Right ventricle myocardium superior (tissue), 1 donor: ENCODE results near the gene GABRG3. TPM values are rescaled to one million over a fixed set of nuclear protein-coding genes. Genes with fewer than 3 reads are reported as not detected.
"Not testable (repeated sequence)": the region's sequence is repeated elsewhere in the genome, so short reads cannot be mapped to it uniquely, and the experiment has no call there.

Source experiments
- ATAC-seq: fragments of 200-7000 bp; cut with Tn5 transposase; one replicate; pipeline ENCODE4 v1.9.1; 2020; ENCODE audit warnings: mild to moderate bottlenecking; ENCODE audit not compliant: poor library complexity
- DNase-seq: peaks from one replicate; pipeline ENCODE4 v3.0.0-alpha.2; 2020
- intact Hi-C: fragments of 100-400 bp; cut with DNase I; formaldehyde crosslinking; loops from one replicate; pipeline ENCODE4 v1.11.2; 2022
- total RNA-seq: library from RNA; stranded (reverse); fragmentation: NEBNext Ultra II Directional; extraction: Animal tissue kit (Norgen Biotek cat#: 25700); gene quantifications from one replicate; pipeline ENCODE4 v1.2.1, GENCODE V29; 2021
- donor health status: DM: no; HTN: yes; CAD: no; lungs with severe emphysema.

Gene GABRG3
- total RNA-seq, 1 donor from 2014 or later = not detected

DNA sequence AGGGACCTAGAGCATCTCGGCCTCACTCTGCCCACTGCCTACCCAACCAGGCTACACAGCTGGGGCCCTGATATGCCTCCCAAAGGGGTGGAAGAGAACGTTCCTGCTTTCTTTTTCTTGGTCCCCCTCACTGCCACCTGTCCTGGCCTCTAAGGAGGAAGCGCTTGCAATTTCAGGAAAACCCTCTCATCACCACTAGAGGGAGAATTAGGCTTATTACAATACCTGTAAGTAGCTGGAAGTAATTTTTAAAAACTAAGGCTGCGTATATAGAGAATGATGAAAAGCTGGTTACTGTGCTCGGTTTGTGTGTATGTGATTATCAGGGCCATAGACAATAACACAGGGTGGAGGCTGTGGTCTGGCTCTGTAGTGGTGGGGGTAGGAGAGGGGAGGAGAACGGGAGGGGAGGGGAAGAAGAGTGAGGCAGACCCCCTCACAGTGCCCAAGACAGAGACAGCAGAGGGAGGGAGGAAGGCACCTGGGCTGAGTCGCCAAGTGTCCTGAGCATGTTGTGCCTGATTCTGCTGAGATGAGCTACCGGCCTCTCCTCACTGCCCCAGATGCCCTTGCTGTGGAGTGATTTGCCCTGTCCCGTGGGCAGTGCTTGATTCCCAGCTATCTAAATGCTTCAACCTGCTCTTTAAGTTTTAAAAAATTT, 3.3 kb downstream of the GABRG3 start:
- DNase-seq (no peak), ATAC-seq (no peak)
- intact Hi-C loops = no loop called here

DNA sequence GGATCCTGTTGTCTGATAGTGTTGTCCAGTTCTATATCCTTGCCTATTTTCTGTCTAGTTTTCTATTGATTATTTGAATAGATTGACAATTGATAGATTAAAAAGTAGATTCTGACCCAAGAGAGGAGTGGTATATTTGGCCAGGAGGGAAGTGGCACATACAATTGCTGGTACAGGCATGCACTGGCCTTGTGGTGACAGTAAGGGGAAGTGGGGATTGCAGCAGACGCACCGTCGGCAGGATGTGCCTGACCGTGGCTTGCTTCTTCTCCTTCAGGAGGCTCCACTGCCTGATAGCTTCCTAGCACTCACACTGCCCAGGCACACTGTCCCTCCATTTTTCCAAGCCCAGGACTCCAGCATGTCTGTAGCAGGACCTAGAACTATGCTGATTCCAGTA, 10.5 kb downstream of the GABRG3 start:
- intact Hi-C loops = no loop called here
- DNase-seq (no peak), ATAC-seq (no peak)

DNA sequence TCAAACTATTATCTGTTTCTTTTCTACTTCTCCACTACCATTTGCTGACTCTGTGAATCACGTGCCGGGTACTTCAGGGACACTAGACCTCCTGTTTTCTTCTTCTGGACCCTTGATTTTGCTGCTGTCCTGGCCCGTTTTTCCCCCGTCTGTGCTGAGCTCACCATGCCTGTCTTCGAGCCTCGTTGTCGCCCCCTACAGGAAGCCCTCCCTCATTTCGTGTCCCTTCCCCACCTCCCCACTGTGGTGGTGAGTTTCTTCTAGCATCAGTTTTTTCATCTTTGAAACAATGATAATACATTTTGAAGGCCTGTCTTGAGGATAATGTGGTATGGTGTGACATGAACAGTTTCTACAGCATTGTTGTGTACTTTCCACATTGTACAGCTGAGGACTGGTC, 12.8 kb downstream of the GABRG3 start:
- ATAC-seq = no peak
- DNase-seq = no peak
- intact Hi-C loops = no loop called here

DNA sequence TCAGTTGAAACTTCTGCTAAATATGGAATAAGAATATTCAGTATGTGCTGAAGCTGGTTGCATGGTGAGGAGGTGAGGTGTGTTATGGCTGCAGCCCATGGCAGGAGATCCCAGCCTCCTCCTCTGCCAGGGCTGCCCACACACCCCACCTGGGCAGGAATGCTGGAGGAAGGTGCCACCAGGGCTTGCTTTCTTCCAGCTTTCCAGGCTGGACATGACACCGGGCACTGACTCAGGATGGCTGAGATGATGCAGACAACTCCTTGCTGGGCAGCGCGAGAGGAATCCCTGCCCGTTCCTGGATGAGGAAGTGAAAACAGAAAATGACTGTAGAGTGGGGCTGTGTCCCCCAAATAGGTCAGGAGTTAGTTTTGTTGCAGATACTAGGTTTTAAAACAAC, 14.1 kb downstream of the GABRG3 start:
- ATAC-seq (no peak), DNase-seq (no peak)
- intact Hi-C loops = no loop called here

DNA sequence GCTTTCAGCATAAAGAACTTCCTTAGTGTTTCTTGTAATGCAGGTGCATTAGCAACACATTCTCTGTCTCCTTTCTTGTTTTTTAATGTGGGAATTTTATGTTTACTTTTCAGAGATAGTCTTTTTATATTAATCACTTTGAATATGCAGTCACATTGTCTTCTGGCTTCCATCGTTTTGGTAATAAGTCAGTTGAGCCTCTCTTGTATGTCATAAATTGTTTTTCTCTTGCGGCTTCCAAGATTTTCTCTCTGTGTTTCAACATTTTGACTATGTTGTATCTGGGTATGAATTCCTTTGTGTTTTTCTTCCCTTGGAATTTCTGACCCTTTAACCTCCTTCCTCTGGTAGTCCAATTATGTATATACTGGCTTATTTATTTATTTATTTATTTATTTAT, 25.3 kb downstream of the GABRG3 start:
- ATAC-seq = no peak
- intact Hi-C loops = no loop called here
- no peak for DNase-seq

DNA sequence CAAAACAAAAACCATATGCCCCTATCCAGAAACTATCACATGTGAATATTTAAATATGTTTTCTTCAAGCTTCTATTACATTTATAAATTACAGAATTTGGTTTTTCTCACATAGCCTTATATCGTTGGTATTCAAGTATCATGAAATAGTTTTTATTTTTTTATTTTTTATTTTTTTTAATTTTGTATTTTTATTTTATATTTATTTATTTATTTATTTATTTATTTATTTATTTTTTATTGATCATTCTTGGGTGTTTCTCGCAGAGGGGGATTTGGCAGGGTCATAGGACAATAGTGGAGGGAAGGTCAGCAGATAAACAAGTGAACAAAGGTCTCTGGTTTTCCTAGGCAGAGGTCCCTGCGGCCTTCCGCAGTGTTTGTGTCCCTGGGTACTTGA, 32.0 kb downstream of the GABRG3 start:
- intact Hi-C loops = not testable (repeated sequence)

DNA sequence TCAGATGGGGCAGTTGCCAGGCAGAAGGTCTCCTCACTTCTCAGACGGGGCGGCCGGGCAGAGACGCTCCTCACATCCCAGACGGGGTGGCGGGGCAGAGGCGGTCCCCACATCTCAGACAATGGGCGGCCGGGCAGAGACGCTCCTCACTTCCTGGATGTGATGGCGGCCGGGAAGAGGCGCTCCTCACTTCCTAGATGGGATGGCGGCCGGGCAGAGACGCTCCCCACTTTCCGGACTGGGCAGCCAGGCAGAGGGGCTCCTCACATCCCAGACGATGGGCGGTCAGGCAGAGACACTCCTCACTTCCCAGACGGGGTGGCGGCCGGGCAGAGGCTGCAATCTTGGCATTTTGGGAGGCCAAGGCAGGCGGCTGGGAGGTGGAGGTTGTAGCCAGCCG, 33.2 kb downstream of the GABRG3 start:
- ATAC-seq, DNase-seq, intact Hi-C loops: not testable (repeated sequence)

More for the DNA sequence above, 32.0 kb downstream of the GABRG3 start:
- DNase-seq, ATAC-seq: not testable (repeated sequence)

DNA sequence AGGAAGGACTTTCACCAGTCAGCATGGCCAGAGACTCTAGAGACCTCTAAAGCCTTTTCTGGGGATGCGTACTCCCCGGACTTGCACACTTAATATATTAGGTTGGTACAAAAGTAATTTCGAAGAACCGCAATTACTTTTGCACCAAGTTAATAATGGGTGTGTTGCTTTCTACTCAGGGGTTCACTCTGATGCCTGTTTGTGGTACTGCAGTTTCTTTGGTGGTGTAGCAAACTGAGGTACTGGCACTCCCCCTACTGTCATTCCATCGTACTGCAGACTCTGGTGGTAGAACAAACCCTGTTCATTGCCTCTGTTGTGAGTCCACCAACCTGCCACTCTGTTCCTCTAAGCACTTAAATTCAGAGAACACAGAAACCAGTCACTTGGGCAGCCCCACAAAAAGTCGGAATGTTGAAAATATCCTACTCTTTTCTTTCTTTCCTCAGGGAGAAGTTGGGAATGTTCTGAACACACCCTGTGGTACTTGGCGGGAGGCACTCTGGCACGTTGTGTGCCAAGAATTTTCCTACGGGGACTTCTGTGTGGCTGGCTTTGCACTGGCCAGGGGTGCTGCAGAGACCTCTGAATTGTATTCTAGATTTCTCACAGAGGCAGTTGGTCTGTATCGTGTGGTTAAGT, 46.3 kb downstream of the GABRG3 start:
- intact Hi-C loops = no loop called here
- ATAC-seq (no peak), DNase-seq (no peak)

DNA sequence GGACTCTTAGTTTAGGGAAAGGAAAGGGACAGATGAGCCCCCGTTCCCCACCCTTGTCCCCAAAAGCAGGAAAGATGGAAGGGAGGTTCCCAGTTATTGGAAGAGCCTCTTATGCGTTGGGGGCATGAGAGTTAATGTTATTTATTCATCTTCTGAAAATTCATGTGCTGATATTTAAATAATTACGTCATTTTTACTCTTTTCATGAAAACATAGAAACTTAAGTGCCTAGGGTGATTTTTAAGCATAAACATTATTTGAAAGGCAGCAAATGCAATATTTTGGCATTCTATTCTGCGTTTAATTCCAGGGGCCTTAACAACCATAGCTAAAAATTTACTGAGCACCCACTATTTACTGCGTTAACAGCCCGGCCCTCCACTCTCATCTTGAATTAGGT, 48.7 kb downstream of the GABRG3 start:
- ATAC-seq (no peak), DNase-seq (no peak)
- intact Hi-C loops = no loop called here

DNA sequence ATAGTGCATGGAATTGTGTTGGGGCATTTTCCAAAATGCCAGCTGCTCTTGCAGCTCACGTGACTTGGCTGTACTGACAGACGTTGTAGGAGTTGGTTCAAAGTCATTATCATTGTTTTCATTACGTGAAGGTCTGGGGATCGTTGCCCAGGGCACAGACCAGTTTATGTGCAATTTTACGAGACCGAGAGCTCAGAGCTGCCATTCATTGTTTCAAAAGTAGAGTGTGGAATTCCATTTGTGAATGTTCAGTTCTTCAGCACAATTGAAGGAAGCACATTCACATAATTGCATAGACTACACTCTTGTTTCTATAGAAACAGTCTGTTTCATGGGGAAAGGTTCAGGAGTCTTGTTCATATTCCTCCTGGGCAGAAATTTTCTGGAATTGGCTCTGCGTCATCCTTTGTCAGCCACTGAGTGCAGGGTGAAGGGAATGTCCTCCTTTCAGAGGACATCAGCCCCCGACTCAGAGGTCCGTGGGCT, 54.5 kb downstream of the GABRG3 start:
- no peak for DNase-seq
- no peak for ATAC-seq
- intact Hi-C loops = no loop called here

DNA sequence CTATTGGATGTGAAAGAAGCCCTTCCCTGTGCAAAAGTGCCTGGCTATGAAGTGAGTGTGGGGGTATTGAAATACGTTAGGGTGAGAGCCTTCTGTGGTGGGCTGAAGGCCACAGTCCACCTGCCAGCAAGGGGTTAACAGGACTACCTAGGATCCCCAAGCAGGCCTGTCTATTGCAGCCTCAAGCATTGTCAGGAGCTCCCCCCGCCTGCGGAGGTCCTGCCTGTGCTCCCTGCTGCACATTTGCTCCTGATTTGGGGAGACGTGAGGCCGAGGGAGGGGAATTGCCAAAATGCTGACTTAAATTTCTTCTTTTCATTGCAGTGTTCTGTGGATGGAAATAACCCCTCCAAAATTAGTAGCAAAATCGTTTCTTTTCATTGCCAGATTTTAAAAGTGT, 56.2 kb downstream of the GABRG3 start:
- intact Hi-C loops = no loop called here
- DNase-seq (no peak), ATAC-seq (no peak)

DNA sequence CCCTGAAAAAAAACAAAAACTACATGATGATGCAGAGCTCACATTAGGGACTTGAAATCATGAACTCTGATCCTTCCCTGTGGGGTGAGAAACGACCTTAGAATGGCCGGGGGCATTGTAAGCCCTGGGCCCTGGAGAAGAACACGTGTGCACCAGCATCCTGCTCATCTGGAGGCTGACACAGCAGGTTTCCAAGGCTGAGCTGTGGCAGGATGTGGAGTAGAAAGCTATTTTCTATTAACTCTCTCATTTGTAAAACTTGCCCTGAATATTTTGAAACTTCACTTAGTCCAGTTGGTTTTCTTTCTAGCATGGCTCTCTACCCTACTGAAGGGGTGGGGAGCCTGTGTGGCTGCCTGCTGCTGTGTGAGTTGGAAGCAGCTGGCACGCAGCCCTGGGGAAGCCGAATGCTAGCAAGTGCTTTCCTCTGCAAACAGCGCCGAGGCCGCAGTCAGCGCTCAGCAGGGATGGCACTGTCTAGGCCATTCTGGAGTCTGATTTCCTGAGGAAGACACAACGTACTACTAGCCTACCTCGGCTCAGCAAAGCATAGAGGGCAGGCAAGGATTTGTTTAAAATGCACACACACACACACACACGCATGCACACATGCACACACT, 58.0 kb downstream of the GABRG3 start:
- intact Hi-C loops = no loop called here
- ATAC-seq (no peak), DNase-seq (no peak)

DNA sequence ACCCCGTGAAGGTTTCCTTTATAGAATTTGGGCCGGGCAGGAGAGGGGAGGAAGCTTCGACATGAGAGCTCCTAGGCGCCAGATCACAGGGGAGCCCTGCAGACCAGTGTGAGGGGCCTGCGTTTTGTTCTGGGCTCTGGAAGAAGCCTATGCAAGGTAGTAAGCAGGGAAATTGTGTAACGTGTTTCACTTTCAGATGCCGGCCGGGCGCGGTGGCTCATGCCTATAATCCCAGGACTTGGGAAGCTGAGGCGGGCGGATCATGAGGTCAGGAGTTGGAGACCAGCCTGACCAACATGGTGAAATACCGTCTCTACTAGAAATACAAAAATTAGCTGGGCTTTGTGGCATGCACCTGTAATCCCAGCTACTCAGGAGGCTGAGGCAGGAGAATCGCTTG, 65.2 kb downstream of the GABRG3 start:
- intact Hi-C loops = no loop called here
- DNase-seq (no peak), ATAC-seq (no peak)

DNA sequence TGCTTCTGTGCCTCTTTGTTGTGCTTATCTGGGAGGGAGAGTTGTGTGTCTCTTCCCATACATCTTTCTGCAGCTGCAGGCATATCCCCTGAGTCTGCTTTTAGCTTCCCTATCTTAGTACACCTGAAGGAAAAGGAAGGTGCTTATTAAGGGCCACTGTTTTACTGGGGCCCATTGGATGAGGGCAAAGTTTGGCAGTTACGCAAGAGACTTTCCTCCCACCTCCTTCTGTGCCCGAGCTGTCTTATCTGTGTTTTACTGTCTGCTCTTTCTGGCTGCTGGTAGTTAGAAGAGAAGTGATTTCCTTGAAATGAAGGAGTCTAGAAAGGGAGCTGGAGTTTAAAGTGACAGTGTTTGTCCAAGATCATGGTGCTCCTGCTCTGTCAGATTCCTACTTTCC, 66.5 kb downstream of the GABRG3 start:
- DNase-seq = no peak
- intact Hi-C loops = no loop called here

DNA sequence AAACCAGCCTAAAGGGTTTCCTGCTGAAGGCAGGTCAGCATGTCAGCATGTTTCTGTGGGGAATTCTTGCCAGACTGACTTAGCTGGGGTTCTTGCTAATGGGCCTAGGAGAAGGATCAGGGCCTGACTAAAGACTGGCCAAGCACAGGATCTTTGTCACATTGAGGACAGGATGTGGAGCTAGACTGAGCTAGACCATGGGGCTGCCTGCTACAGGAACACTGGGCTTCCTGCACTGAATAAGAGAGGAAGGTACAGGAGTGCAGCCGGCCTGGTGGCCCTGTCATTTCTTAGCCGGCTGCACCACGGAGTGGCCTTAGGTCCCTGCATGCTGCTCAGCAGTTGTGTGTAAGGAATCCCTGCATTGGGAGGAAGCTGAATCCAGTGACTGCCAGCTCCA, 68.2 kb downstream of the GABRG3 start:
- intact Hi-C loops = no loop called here
- no peak for DNase-seq
- ATAC-seq = no peak

More for the DNA sequence above, 66.5 kb downstream of the GABRG3 start:
- no peak for ATAC-seq

DNA sequence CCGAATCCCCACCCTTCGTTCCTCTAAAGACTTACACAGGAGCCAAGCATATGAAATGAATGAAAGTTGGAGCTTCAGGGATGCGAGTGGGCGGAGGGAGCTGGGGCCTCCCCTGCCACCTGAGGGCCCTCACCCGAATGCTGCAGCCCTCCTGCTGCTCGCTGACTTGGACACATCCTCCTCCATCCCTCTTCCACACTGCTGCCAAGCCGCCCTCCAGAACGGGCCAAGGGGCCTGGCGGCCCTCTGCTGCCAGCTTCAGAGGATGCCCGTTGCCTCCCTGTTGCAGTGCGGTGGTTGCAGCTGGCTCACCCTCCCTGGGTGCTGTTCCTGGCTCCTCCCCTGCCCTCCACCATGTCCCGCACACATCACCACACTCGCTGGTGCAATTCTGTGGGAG, 71.2 kb downstream of the GABRG3 start:
- intact Hi-C loops = no loop called here
- ATAC-seq (no peak), DNase-seq (no peak)

DNA sequence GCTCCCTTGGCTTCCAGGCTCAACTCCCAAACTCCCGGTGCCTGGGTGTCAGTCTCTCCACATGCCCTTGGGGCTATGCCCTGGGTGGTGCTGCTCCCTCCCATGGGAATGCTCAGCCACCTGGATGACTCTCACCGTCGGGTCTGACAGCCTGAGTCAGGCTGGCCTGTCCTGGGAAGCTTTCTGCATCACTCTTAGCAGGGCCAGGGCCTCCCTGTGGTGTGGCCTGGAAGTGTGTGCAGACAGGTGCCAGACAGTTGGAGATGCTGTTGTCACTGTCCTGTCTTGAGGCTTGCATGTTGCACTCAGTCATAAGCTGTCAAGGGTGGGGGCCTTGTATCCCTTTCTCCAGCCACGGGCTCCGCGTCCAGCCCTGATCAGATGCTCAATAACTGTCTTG, 71.7 kb downstream of the GABRG3 start:
- DNase-seq = no peak
- no peak for ATAC-seq
- intact Hi-C loops = no loop called here

DNA sequence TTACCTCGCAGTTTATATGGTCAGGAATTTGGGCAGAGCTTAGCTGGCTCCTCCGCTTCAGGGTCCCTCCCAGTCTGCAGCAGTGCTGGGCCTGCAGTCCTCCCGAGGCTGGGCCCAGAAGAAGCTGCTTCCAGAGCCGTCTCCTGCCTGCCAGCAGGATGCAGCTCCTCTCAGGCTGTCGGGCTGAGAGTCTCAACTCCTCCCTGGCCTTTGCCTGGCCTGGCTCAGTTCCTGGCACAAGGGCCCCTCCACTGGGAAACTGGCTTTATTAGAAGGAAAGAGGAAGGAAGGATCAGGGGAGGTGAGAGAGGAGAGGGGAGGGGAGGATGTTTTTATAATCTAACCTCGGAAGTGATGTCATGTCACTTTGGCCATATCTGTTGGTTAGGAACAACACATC, 72.8 kb downstream of the GABRG3 start:
- no peak for ATAC-seq
- intact Hi-C loops = no loop called here
- no peak for DNase-seq

DNA sequence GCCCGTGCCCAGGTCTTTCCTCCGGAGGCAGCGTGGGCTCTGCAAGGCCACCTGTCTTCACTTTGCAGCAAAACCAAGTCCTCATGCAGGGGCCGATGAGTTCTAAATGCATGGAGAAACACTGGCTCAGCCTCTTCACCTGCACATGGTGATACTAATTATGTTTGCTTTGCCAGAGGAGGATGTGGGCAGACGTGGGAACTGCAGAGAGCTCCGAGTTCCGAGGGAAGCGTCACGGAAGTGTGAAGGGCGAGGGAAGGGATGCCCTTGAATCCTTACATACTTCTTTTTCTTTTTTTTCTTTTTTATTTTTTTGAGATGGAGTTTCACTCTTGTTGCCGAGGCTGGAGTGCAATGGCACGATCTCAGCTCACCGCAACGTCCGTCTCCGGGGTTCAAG, 74.8 kb downstream of the GABRG3 start:
- no peak for ATAC-seq
- intact Hi-C loops = no loop called here
- DNase-seq = no peak

DNA sequence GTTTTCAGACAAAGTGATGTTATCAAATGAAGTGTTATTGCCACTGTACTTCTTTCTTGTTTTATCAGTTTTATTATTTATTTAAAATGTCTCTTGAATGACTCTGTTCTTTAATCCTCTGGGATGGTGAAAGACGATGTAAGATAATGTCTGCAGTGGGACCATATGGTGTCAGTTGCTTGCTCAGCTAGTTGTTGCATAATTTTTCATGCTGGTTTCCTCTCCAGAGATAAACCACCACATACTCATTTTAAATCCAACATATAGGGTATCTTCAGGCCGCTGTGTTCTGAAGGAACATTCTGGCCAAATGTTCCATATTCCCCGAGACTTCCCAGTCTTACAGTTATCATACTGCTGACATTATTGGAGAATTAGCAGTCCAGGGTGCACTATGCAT, 75.9 kb downstream of the GABRG3 start:
- DNase-seq (no peak), ATAC-seq (no peak)
- intact Hi-C loops = no loop called here
